AG10803 (cell line): Measurements from ENCODE around the gene CIB4.

Source experiments
- DNase-seq: peaks from one replicate; pipeline ENCODE4 v3.0.0; 2010; ENCODE audit warnings: low read depth
- H3K4me3 ChIP-seq: 2 replicates; pipeline ENCODE4 v1.5.1; 2011; ENCODE audit warnings: mild to moderate bottlenecking, low read length, control low read depth
- CTCF ChIP-seq: conservative IDR thresholded peaks from 2 replicates; pipeline ENCODE4 v1.5.1; 2011; ENCODE audit warnings: mild to moderate bottlenecking, low read length, control low read depth, inconsistent platforms

The CIB4 gene

GRCh38 chr2:26562811-26563645 lies 78.1 kb downstream of the CIB4 start:
- H3K4me3 ChIP-seq: no peak overlapping the region
- no peak for DNase-seq
- no peak for TF ChIP-seq CTCF

- DNase-seq: peak; percentile 4
- H3K4me3 ChIP-seq: 0 out of 2 replicates have a peak overlapping the region, but pooled peaks have one; percentile 12
- TF ChIP-seq CTCF: peak; percentile 15
These were observed 79.0 kb downstream of the CIB4 start for GRCh38 chr2:26561918-26562810.

GRCh38 chr2:26561376-26561775 lies 79.8 kb downstream of the CIB4 start:
- no peak overlapping the region for H3K4me3 ChIP-seq
- no peak for DNase-seq
- TF ChIP-seq CTCF: no peak

DNA sequence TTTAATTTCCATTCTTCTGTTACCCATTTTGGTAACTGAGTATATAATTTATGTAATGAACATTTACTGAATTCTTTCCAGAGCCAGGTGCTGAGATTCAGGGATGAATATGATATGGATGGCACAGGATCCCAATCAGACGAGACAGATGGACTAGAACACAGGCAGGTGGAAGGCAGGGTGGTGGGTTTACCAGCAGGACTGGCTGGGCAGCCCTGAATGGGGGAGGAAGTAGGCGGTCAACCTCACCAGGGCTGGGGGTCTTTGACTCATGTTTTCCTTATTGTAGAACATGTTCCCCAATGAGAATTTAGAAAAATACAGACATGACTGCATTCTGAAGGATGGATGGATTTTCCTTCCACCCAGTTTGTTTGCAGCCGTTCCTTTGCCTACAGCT lies 80.3 kb downstream of the CIB4 start:
- TF ChIP-seq CTCF: no peak
- no peak for DNase-seq
- H3K4me3 ChIP-seq: no peak overlapping the region

DNA sequence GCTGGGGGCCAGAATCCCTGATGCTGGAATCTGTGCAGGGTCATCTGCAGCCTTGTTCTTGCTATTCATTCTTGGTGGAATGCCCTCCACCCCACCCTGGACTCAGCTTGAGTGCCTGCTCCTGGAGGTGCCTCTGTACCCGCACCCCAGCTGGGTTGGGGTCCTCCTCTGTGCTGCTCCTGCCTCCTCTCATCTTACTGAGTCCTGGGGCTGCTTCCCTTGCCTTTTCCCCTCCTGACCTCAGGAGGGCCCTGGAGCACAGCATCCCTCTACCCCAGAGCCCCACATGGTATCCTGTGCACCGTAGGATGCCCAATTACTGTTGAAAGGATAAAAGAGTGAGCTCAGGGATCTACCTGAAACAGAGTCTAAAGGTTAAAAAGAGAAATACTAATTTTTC lies 81.6 kb downstream of the CIB4 start:
- H3K4me3 ChIP-seq: no peak overlapping the region
- no peak for TF ChIP-seq CTCF
- no peak for DNase-seq

GRCh38 chr2:26559044-26559405 lies 82.1 kb downstream of the CIB4 start:
- H3K4me3 ChIP-seq: no peak overlapping the region
- no peak for DNase-seq
- TF ChIP-seq CTCF: no peak
